Fibroblast of lung (primary cell): Measurements from ENCODE around the gene RASSF4. TPM values are rescaled to one million over a fixed set of nuclear protein-coding genes. Genes with fewer than 3 reads are reported as not detected.
A peak's percentile ranks its signal among the peaks of the same experiment; 100 is the strongest.

Experiments
- DNase-seq, 2 donors: peaks; one replicate each; pipeline versions ENCODE4 v3.0.0 to v3.0.0-alpha.2; 2010; ENCODE audit warnings: low read depth in 2 of 2
- H2AFZ ChIP-seq: 2 replicates; pipeline ENCODE4 v1.5.1; 2012; ENCODE audit warnings: low read length, control low read depth, inconsistent platforms
- H3K27ac ChIP-seq: 2 replicates; pipeline ENCODE4 v1.5.1; 2011; ENCODE audit warnings: low read length, control low read depth; ENCODE audit not compliant: insufficient read depth
- H3K27me3 ChIP-seq: 2 replicates; pipeline ENCODE4 v1.5.1; 2011; ENCODE audit warnings: mild to moderate bottlenecking, low read length; ENCODE audit not compliant: control insufficient read depth, insufficient read depth
- H3K36me3 ChIP-seq: 2 replicates; pipeline ENCODE4 v1.5.1; 2011; ENCODE audit warnings: low read length; ENCODE audit not compliant: control insufficient read depth, insufficient read depth
- H3K4me1 ChIP-seq: 2 replicates; pipeline ENCODE4 v1.5.1; 2011; ENCODE audit warnings: low read length; ENCODE audit not compliant: control insufficient read depth, insufficient read depth; ENCODE audit errors: extremely low read depth
- H3K4me2 ChIP-seq: 2 replicates; pipeline ENCODE4 v1.5.1; 2011; ENCODE audit warnings: low read length, control low read depth; ENCODE audit not compliant: insufficient read depth; ENCODE audit errors: extremely low read depth
- H3K4me3 ChIP-seq, 4 experiments: fragments of 200-600 bp in 1 of 4; sonication (generic) in 1 of 4; replicated peaks in 1 of 4; 2 replicates each; pipeline ENCODE4 v1.5.1; 2011 to 2016; ENCODE audit warnings: low read length in 4 of 4, low read depth in 3 of 4, mild to moderate bottlenecking in 3 of 4, control low read depth in 2 of 4, inconsistent platforms in 1 of 4, mixed read lengths in 1 of 4; ENCODE audit not compliant: insufficient read depth in 1 of 4; ENCODE audit errors: control extremely low read depth in 1 of 4
- H3K79me2 ChIP-seq: 2 replicates; pipeline ENCODE4 v1.5.1; 2012; ENCODE audit warnings: mild to moderate bottlenecking, low read length, inconsistent platforms; ENCODE audit not compliant: control insufficient read depth, insufficient read depth
- H3K9ac ChIP-seq: 2 replicates; pipeline ENCODE4 v1.5.1; 2011; ENCODE audit warnings: mild to moderate bottlenecking, low read length, control low read depth; ENCODE audit not compliant: insufficient read depth
- H3K9me3 ChIP-seq: 2 replicates; pipeline ENCODE4 v1.5.1; 2012; ENCODE audit warnings: low read depth, low read length; ENCODE audit not compliant: control insufficient read depth, insufficient read depth
- H4K20me1 ChIP-seq: 2 replicates; pipeline ENCODE4 v1.5.1; 2011; ENCODE audit warnings: low read length; ENCODE audit not compliant: control insufficient read depth, insufficient read depth; ENCODE audit errors: extremely low read depth
- CTCF ChIP-seq, 2 donors: IDR thresholded peaks in 1 of 2; conservative IDR thresholded peaks in 1 of 2; 1 replicate in 1 of 2; 2 replicates in 1 of 2; pipeline ENCODE4 v1.5.1; 2011 to 2012; ENCODE audit warnings: low read length in 2 of 2, control low read depth in 1 of 2, inconsistent platforms in 1 of 2, low read depth in 1 of 2, mild to moderate bottlenecking in 1 of 2
- EZH2 ChIP-seq: IDR thresholded peaks from 2 replicates; pipeline ENCODE4 v1.5.1; 2012; ENCODE audit warnings: low read length, control low read depth, mild to moderate bottlenecking; ENCODE audit errors: missing control alignments
- polyA plus RNA-seq, 2 donors: library from polyadenylated mRNA; depleted of rRNA in 1 of 2; stranded (reverse) in 1 of 2; unstranded in 1 of 2; fragments of >200 nt; gene quantifications; 2 replicates each; pipeline ENCODE4 v1.2.1, GENCODE V29; 2011 to 2012; ENCODE audit warnings: missing spikeins in 1 of 2
- total RNA-seq: library from RNA; depleted of rRNA; stranded (reverse); fragments of >200 nt; gene quantifications from 2 replicates; pipeline ENCODE4 v1.2.1, GENCODE V29; 2014

RASSF4 gene
- total and polyA plus RNA-seq, 2 donors (not counting 1 experiment from before 2014, with no cell fraction given), result 6.4 to 11.4 TPM

- H3K79me2 ChIP-seq, result no peaks in the 10 kb centered on the region
- no peaks in the 10 kb centered on the region for H3K27me3 ChIP-seq
- DNase-seq, result peak; percentile 61 to 66
- no peaks in the 10 kb centered on the region for H3K36me3 ChIP-seq
- no peak overlapping the region for H3K4me3 ChIP-seq
- H3K4me1 ChIP-seq, result peaks cover 24% of the 10 kb centered on the region
- no peaks in the 10 kb centered on the region for H3K9me3 ChIP-seq
- H3K4me2 ChIP-seq, result no peak overlapping the region
- TF ChIP-seq EZH2 (no peak), CTCF (conservative IDR thresholded peaks at IDR 0.05 in 1 of 2, IDR thresholded peaks at IDR 0.05 in 1 of 2; ENCODE audit: low read depth in 1 of 2, low read length in 2 of 2) (no peak)
- H2AFZ ChIP-seq, result no peak overlapping the region
- H3K27ac ChIP-seq, result peak overlapping the region; percentile 3
- no peaks in the 10 kb centered on the region for H4K20me1 ChIP-seq
- no peak overlapping the region for H3K9ac ChIP-seq
Measured at GRCh38 chr10:44993922-44994751, 34.5 kb downstream of the RASSF4 start.

GRCh38 chr10:44994752-44995530 lies 35.3 kb downstream of the RASSF4 start:
- no peak overlapping the region for H3K27ac ChIP-seq

More at GRCh38 chr10:44994752-44995530, 35.3 kb downstream of the RASSF4 start:
- Histone ChIP-seq H4K20me1 (no peaks in the 10 kb centered on the region), H3K9ac (no peak overlapping the region), H2AFZ (no peak overlapping the region), H3K27me3 (no peaks in the 10 kb centered on the region), H3K4me1 (peaks cover 24% of the 10 kb centered on the region), H3K9me3 (no peaks in the 10 kb centered on the region), H3K4me3 (no peak overlapping the region), H3K4me2 (no peak overlapping the region), H3K79me2 (no peaks in the 10 kb centered on the region), H3K36me3 (no peaks in the 10 kb centered on the region)
- TF ChIP-seq EZH2 (no peak), CTCF (conservative IDR thresholded peaks at IDR 0.05 in 1 of 2, IDR thresholded peaks at IDR 0.05 in 1 of 2; ENCODE audit: low read depth in 1 of 2, low read length in 2 of 2) (no peak)
- DNase-seq, result no peak
